Measurements from ENCODE around the gene TIMP1.

Gene TIMP1

GRCh38 chrX:47577424-47577823 lies 4.8 kb upstream of the TIMP1 start:
- in situ Hi-C loops (cut with HindIII; ENCODE audit: low pct_unique_long_range_greater_than_20kb, low sequenced_read_pairs): no loop called here
- no peak for TF ChIP-seq JUND (IDR thresholded peaks at IDR 0.05; ENCODE audit: low read depth)
- DNase-seq (ENCODE audit: low read depth in 1 of 2, low spot score in 1 of 2): no peak

GRCh38 chrX:47577901-47578300 lies 4.3 kb upstream of the TIMP1 start:
- no peak for DNase-seq (ENCODE audit: low read depth in 1 of 2, low spot score in 1 of 2)
- in situ Hi-C loops (cut with HindIII; ENCODE audit: low pct_unique_long_range_greater_than_20kb, low sequenced_read_pairs): no loop called here
- no peak for TF ChIP-seq JUND (IDR thresholded peaks at IDR 0.05; ENCODE audit: low read depth)

- no peak for DNase-seq (ENCODE audit: low read depth in 1 of 2, low spot score in 1 of 2)
- in situ Hi-C loops (cut with HindIII; ENCODE audit: low pct_unique_long_range_greater_than_20kb, low sequenced_read_pairs): no loop called here
Measured at GRCh38 chrX:47578692-47579091, 3.5 kb upstream of the TIMP1 start.

GRCh38 chrX:47579537-47579936 lies 2.7 kb upstream of the TIMP1 start:
- in situ Hi-C loops (cut with HindIII; ENCODE audit: low pct_unique_long_range_greater_than_20kb, low sequenced_read_pairs): no loop called here
- TF ChIP-seq JUND (IDR thresholded peaks at IDR 0.05; ENCODE audit: low read depth): no peak
- no peak for DNase-seq (ENCODE audit: low read depth in 1 of 2, low spot score in 1 of 2)

More at GRCh38 chrX:47578692-47579091, 3.5 kb upstream of the TIMP1 start:
- no peak for TF ChIP-seq JUND (IDR thresholded peaks at IDR 0.05; ENCODE audit: low read depth)

- DNase-seq (ENCODE audit: low read depth in 1 of 2, low spot score in 1 of 2): no peak
- no peak for TF ChIP-seq JUND (IDR thresholded peaks at IDR 0.05; ENCODE audit: low read depth)
- in situ Hi-C loops (cut with HindIII; ENCODE audit: low pct_unique_long_range_greater_than_20kb, low sequenced_read_pairs): no loop called here
Measured at GRCh38 chrX:47583240-47583861, 1.1 kb downstream of the TIMP1 start.

GRCh38 chrX:47584714-47585113 lies 2.5 kb downstream of the TIMP1 start:
- TF ChIP-seq JUND (IDR thresholded peaks at IDR 0.05; ENCODE audit: low read depth): no peak
- DNase-seq (ENCODE audit: low read depth in 1 of 2, low spot score in 1 of 2): no peak
- in situ Hi-C loops (cut with HindIII; ENCODE audit: low pct_unique_long_range_greater_than_20kb, low sequenced_read_pairs): no loop called here

- no peak for DNase-seq (ENCODE audit: low read depth in 1 of 2, low spot score in 1 of 2)
- no peak for TF ChIP-seq JUND (IDR thresholded peaks at IDR 0.05; ENCODE audit: low read depth)
- in situ Hi-C loops (cut with HindIII; ENCODE audit: low pct_unique_long_range_greater_than_20kb, low sequenced_read_pairs): no loop called here
Measured at GRCh38 chrX:47585273-47585672, 3.0 kb downstream of the TIMP1 start.

GRCh38 chrX:47586043-47586787 lies 4.0 kb downstream of the TIMP1 start:
- DNase-seq (ENCODE audit: low read depth in 1 of 2, low spot score in 1 of 2): no peak
- no peak for TF ChIP-seq JUND (IDR thresholded peaks at IDR 0.05; ENCODE audit: low read depth)
- in situ Hi-C loops (cut with HindIII; ENCODE audit: low pct_unique_long_range_greater_than_20kb, low sequenced_read_pairs): no loop called here

GRCh38 chrX:47587091-47587891 lies 5.1 kb downstream of the TIMP1 start:
- in situ Hi-C loops (cut with HindIII; ENCODE audit: low pct_unique_long_range_greater_than_20kb, low sequenced_read_pairs): no loop called here
- TF ChIP-seq JUND (IDR thresholded peaks at IDR 0.05; ENCODE audit: low read depth): no peak

GRCh38 chrX:47587906-47588735 lies 5.9 kb downstream of the TIMP1 start:
- no peak for TF ChIP-seq JUND (IDR thresholded peaks at IDR 0.05; ENCODE audit: low read depth)
- in situ Hi-C loops (cut with HindIII; ENCODE audit: low pct_unique_long_range_greater_than_20kb, low sequenced_read_pairs): no loop called here
- no peak for DNase-seq (ENCODE audit: low read depth in 1 of 2, low spot score in 1 of 2)

More at GRCh38 chrX:47587091-47587891, 5.1 kb downstream of the TIMP1 start:
- no peak for DNase-seq (ENCODE audit: low read depth in 1 of 2, low spot score in 1 of 2)

GRCh38 chrX:47590984-47591383 lies 8.7 kb downstream of the TIMP1 start:
- in situ Hi-C loops (cut with HindIII; ENCODE audit: low pct_unique_long_range_greater_than_20kb, low sequenced_read_pairs): no loop called here
- DNase-seq (ENCODE audit: low read depth in 1 of 2, low spot score in 1 of 2): no peak
- no peak for TF ChIP-seq JUND (IDR thresholded peaks at IDR 0.05; ENCODE audit: low read depth)

- no peak for TF ChIP-seq JUND (IDR thresholded peaks at IDR 0.05; ENCODE audit: low read depth)
- in situ Hi-C loops (cut with HindIII; ENCODE audit: low pct_unique_long_range_greater_than_20kb, low sequenced_read_pairs): no loop called here
- DNase-seq (ENCODE audit: low read depth in 1 of 2, low spot score in 1 of 2): no peak
Measured at GRCh38 chrX:47593522-47593921, 11.3 kb downstream of the TIMP1 start.

Data from T47D (cell line).